ENCODE measurements around the gene PGAP6. TPM values are rescaled to one million over a fixed set of nuclear protein-coding genes. Genes with fewer than 3 reads are reported as not detected.
"Not testable (repeated sequence)": the region's sequence is repeated elsewhere in the genome, so short reads cannot be mapped to it uniquely, and the experiment has no call there.

PGAP6 gene
- total and polyA plus RNA-seq, 10 donors: 19.5 to 63.2 (median 43.9) TPM

DNA sequence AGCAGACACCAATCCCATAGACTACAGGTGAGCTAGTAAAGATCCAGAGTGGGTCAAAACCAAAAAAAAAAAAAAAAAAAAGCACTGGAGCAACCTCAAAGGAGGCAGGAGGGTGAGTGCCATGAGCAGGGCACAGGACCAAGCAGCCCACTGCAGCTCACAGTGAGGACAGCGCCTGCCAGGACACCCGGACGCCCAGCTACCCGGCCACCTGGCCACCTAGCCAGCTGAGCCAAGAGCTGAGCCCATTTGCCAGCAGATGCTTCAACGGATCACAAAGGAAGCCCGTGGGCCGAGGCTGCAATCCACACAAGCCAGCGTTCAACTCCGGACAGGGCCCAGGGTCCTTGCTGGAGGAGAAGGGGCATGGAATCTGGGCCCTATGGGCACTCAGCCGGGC is 44.3 kb downstream of the PGAP6 start:
- peak overlapping the region in 3 of 8 donors; percentile 17 to 66 (median 64) for H3K27ac ChIP-seq
- no peak for TF ChIP-seq POLR2AphosphoS5 (IDR thresholded peaks at IDR 0.05)
- TF ChIP-seq, protein P1, sequence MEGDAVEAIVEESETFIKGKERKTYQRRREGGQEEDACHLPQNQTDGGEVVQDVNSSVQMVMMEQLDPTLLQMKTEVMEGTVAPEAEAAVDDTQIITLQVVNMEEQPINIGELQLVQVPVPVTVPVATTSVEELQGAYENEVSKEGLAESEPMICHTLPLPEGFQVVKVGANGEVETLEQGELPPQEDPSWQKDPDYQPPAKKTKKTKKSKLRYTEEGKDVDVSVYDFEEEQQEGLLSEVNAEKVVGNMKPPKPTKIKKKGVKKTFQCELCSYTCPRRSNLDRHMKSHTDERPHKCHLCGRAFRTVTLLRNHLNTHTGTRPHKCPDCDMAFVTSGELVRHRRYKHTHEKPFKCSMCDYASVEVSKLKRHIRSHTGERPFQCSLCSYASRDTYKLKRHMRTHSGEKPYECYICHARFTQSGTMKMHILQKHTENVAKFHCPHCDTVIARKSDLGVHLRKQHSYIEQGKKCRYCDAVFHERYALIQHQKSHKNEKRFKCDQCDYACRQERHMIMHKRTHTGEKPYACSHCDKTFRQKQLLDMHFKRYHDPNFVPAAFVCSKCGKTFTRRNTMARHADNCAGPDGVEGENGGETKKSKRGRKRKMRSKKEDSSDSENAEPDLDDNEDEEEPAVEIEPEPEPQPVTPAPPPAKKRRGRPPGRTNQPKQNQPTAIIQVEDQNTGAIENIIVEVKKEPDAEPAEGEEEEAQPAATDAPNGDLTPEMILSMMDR (IDR thresholded peaks at IDR 0.05 in 8 of 11, conservative IDR thresholded peaks at IDR 0.05 in 3 of 11): no peak
- TF ChIP-seq POLR2A (IDR thresholded peaks at IDR 0.05): no peak
- WGBS, 5 donors: 71 to 90% (median 84%) methylated on average over 6 to 10 of the region's 10 CpGs
- no peak overlapping the region for H3K4me3 ChIP-seq
- DNase-seq: no peak
- intact Hi-C loops (cut with DNase I; ENCODE audit: low total_unique reads): no loop called here
- H3K36me3 ChIP-seq: peaks cover 0 to 15% (median 0%) of the 10 kb centered on the region in 6 donors
- H3K9me3 ChIP-seq: no peaks in the 10 kb centered on the region
- no peaks in the 10 kb centered on the region for H3K27me3 ChIP-seq (replicated peaks in 1 of 7)
- H3K4me1 ChIP-seq: peaks cover 5 to 93% (median 52%) of the 10 kb centered on the region in 6 donors

DNA sequence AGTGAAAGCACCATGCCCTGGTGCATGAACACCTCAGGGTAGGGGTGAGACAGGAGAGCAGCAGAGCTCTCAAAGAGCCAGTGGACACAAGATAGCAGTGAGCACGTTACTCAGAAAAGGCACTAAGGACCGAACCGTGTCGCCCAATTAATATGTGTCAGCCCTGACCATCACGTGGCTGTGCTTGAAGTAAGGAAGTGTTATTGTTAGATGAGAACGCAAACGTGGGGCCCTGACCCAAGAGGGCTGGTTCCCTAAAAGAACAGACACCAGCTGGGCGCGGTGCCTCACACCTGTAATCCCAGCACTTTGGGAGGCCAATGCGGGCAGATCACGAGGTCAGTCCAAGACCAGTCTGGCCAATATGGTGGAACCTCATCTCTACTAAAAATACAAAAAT is 45.5 kb downstream of the PGAP6 start:
- H3K27me3 ChIP-seq (replicated peaks in 1 of 7): no peaks in the 10 kb centered on the region
- 52 to 81% (median 68%) methylated on average over 11 of the region's 11 CpGs for WGBS, 5 donors
- no peaks in the 10 kb centered on the region for H3K9me3 ChIP-seq
- peak overlapping the region in 1 of 8 donors; percentile 17 for H3K4me3 ChIP-seq
- peak overlapping the region in 5 of 8 donors; percentile 3 to 67 (median 26) for H3K27ac ChIP-seq
- intact Hi-C loops (cut with DNase I; ENCODE audit: low total_unique reads): no loop called here
- peaks cover 0 to 5% (median 0%) of the 10 kb centered on the region in 6 donors for H3K36me3 ChIP-seq
- H3K4me1 ChIP-seq: peaks cover 5 to 95% (median 52%) of the 10 kb centered on the region in 6 donors
- DNase-seq: peak; percentile 83
- TF ChIP-seq, protein P1 (IDR thresholded peaks at IDR 0.05 in 8 of 11, conservative IDR thresholded peaks at IDR 0.05 in 3 of 11): no peak
- no peak for TF ChIP-seq POLR2AphosphoS5 (IDR thresholded peaks at IDR 0.05)

DNA sequence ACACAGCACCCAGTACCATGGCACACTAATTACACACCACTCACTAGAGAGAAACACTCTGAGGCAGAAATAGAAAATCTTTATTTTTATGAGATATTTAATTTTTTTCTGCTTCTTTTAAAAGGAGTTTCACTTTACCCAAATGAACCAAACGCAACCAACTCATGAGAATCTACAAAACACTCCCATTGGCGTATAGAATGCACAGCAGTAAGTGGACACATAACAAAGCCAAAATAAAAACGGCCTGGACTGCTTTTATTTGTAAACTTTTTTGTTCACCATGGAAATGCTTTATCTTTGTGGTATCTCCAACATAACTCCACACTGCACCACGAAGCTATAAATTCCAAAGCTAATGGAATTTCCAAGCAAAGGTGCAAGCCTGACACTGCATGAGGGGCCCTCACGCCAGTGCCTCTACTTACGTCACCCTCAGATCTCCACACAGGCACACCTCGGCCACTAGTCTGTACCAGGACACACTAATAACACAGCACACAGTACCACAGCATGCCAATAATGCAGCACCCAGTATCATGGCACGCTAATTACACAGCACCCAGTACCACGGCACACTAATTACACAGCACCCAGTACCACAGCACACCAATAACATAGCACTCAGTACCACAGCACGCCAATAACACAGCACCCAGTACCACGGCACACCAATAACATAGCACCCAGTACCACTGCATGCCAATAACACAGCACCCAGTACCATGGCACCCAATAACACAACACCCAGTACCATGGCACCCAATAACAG is 46.7 kb downstream of the PGAP6 start:
- H3K9me3 ChIP-seq; H3K36me3 ChIP-seq; H3K4me3 ChIP-seq; H3K27me3 ChIP-seq (replicated peaks in 1 of 7); DNase-seq; intact Hi-C loops (cut with DNase I; ENCODE audit: low total_unique reads); H3K27ac ChIP-seq: not testable (repeated sequence)
- WGBS, 5 donors: 84 to 94% (median 90%) methylated on average over 11 of the region's 11 CpGs
- H3K4me1 ChIP-seq: peaks cover 5 to 95% (median 44%) of the 10 kb centered on the region in 6 donors

DNA sequence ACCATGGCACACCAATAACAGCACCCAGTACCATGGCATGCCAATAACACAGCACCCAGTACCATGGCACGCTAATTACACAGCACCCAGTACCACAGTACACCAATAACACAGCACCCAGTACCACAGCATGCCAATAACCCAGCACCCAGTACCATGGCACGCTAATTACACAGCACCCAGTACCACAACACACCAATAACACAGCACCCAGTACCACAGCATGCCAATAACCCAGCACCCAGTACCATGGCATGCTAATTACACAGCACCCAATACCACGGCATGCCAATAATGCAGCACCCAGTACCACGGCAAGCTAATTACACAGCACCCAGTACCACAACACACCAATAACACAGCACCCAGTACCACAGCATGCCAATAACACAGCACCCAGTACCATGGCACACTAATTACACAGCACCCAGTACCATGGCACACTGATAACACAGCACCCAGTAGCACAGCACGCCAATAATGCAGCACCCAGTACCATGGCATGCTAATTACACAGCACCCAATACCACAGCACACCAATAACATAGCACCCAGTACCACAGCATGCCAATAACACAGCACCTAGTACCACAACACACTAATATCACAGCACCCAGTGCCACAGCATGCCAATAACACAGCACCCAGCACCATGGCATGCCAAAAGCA is 47.5 kb downstream of the PGAP6 start:
- H3K27ac ChIP-seq; H3K4me3 ChIP-seq; DNase-seq; intact Hi-C loops (cut with DNase I; ENCODE audit: low total_unique reads); H3K9me3 ChIP-seq; H3K27me3 ChIP-seq (replicated peaks in 1 of 7): not testable (repeated sequence)
- WGBS, 5 donors: 95 to 100% (median 97%) methylated on average over 5 of the region's 5 CpGs
- H3K36me3 ChIP-seq: peaks cover 0 to 11% (median 2%) of the 10 kb centered on the region in 6 donors
- peaks cover 0 to 95% (median 37%) of the 10 kb centered on the region in 6 donors for H3K4me1 ChIP-seq
